Stomach smooth muscle (tissue), 2 donors: ENCODE data around the gene IGF2.

Experiments used
- H3K27ac ChIP-seq: one replicate; pipeline ENCODE4 v1.7.0; 2013; ENCODE audit warnings: mild to moderate bottlenecking, low read length, inconsistent platforms
- H3K27me3 ChIP-seq, 2 donors: one replicate each; pipeline ENCODE4 v1.7.0; 2013; ENCODE audit warnings: low read length in 2 of 2; ENCODE audit not compliant: insufficient read depth in 2 of 2, control insufficient read depth in 1 of 2
- H3K36me3 ChIP-seq, 2 donors: one replicate each; pipeline ENCODE4 v1.7.0; 2013; ENCODE audit warnings: low read length in 2 of 2; ENCODE audit not compliant: control insufficient read depth in 2 of 2, insufficient read depth in 2 of 2
- H3K4me1 ChIP-seq: one replicate; pipeline ENCODE4 v1.7.0; 2013; ENCODE audit warnings: low read length; ENCODE audit not compliant: control insufficient read depth, insufficient read depth
- H3K4me3 ChIP-seq, 2 donors: one replicate each; pipeline ENCODE4 v1.7.0; 2013; ENCODE audit warnings: low read length in 2 of 2
- H3K9ac ChIP-seq, 2 donors: one replicate each; pipeline ENCODE4 v1.7.0; 2013; ENCODE audit warnings: low read length in 2 of 2, mild to moderate bottlenecking in 1 of 2
- H3K9me3 ChIP-seq, 2 donors: one replicate each; pipeline ENCODE4 v1.7.0; 2013; ENCODE audit warnings: low read length in 2 of 2; ENCODE audit not compliant: control insufficient read depth in 2 of 2
- donor health status: healthy.
- donor health status: Pancreatic carcinoma.

The IGF2 gene

GRCh38 chr11:2151500-2152257, 12.5 kb upstream of the IGF2 start:
- Histone ChIP-seq H3K27ac (no peak overlapping the region), H3K36me3 (no peaks in the 10 kb centered on the region), H3K4me3 (peak overlapping the region; percentile 51 to 54), H3K4me1 (peaks cover 5% of the 10 kb centered on the region), H3K9me3 (no peaks in the 10 kb centered on the region), H3K27me3 (peaks cover 23 to 41% of the 10 kb centered on the region in 2 donors), H3K9ac (peak overlapping the region in 1 of 2 donors; percentile 52)

DNA sequence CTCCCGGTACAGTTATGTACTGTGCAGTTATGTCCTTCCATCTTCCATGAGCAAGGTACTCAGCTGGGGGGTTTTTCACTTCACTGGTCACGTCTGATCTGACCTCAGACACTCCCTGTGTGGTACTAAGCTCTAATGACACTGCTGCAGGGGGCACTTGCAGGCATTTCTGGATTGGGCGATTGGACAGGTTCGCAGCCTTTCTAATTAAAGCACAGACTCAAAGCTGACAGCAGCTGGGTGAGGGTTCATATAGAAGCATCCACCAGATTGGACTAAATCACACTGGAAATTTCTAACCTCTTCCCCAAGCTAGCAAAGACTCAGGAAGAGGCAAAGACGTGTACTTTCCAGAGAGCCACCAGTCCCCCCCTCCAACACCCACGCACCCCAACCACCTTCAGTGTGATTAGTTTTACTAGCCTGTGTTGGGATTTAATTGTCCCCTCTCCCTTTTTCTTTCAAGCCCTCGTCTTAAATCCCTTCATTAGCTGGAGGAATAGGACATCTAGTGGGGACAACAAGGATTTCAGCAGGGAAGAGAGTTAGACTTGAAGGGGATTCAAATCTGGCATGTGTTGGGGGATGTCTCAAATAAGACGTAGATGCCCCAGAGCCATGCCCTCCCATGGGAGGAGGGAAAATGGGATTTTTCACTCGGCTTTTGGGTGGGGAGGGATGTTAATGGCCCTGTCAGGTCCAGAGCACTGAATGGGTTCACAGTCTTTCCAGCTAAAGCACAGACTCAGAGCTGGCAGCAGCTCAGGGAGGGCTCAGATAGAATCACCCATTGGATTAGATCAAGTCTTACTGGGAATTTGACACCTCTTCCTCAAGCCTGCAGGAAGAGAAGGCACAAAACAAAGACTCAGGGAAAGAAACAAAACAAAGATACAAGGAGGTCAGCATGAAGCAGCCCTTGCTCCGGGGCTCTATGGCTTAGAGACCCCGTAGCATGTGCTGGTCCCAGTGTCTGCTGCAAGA, 11.0 kb upstream of the IGF2 start:
- Histone ChIP-seq H3K27ac (no peak overlapping the region), H3K9ac (no peak overlapping the region), H3K27me3 (peaks cover 35 to 51% of the 10 kb centered on the region in 2 donors), H3K36me3 (no peaks in the 10 kb centered on the region), H3K4me1 (peaks cover 5% of the 10 kb centered on the region), H3K9me3 (no peaks in the 10 kb centered on the region), H3K4me3 (no peak overlapping the region)

GRCh38 chr11:2149460-2149859, 10.3 kb upstream of the IGF2 start:
- no peak overlapping the region for H3K4me3 ChIP-seq
- peaks cover 39 to 58% of the 10 kb centered on the region in 2 donors for H3K27me3 ChIP-seq
- no peak overlapping the region for H3K27ac ChIP-seq
- no peaks in the 10 kb centered on the region for H3K9me3 ChIP-seq
- peaks cover 5% of the 10 kb centered on the region for H3K4me1 ChIP-seq
- no peaks in the 10 kb centered on the region for H3K36me3 ChIP-seq
- no peak overlapping the region for H3K9ac ChIP-seq

DNA sequence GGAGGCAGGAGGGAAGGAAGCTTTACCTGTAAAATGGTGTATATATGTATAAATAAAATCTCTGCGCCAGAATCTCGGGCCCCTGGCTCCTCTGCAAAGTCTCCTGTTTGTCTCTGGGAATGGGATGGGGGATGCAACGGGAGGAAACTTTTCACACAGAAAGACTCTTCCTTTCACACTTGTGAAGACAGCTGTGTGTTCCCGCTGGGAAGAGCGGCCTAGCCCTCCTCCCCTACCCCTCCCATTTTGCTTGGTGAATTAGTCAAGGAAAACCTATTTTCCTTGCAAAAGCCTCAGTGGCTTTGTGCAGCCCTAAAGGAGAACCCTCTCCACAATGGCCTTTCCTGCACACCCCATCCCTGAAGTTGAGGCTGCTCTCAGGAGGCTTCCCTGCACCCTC, 9.4 kb upstream of the IGF2 start:
- no peak overlapping the region for H3K9ac ChIP-seq
- H3K9me3 ChIP-seq = no peaks in the 10 kb centered on the region
- H3K4me1 ChIP-seq = peaks cover 5% of the 10 kb centered on the region
- peaks cover 39 to 67% of the 10 kb centered on the region in 2 donors for H3K27me3 ChIP-seq
- no peaks in the 10 kb centered on the region for H3K36me3 ChIP-seq
- no peak overlapping the region for H3K4me3 ChIP-seq
- H3K27ac ChIP-seq = no peak overlapping the region

- peaks cover 47 to 77% of the 10 kb centered on the region in 2 donors for H3K27me3 ChIP-seq
- no peak overlapping the region for H3K9ac ChIP-seq
- H3K4me1 ChIP-seq = peaks cover 5% of the 10 kb centered on the region
- H3K36me3 ChIP-seq = no peaks in the 10 kb centered on the region
- no peak overlapping the region for H3K4me3 ChIP-seq
- no peaks in the 10 kb centered on the region for H3K9me3 ChIP-seq
- H3K27ac ChIP-seq = no peak overlapping the region
Measured at GRCh38 chr11:2147391-2147790, 8.2 kb upstream of the IGF2 start.

GRCh38 chr11:2146051-2146450, 6.9 kb upstream of the IGF2 start:
- Histone ChIP-seq H3K9ac (no peak overlapping the region), H3K36me3 (no peaks in the 10 kb centered on the region), H3K27me3 (peaks cover 55 to 83% of the 10 kb centered on the region in 2 donors), H3K9me3 (no peaks in the 10 kb centered on the region), H3K4me1 (no peaks in the 10 kb centered on the region), H3K27ac (no peak overlapping the region), H3K4me3 (no peak overlapping the region)

DNA sequence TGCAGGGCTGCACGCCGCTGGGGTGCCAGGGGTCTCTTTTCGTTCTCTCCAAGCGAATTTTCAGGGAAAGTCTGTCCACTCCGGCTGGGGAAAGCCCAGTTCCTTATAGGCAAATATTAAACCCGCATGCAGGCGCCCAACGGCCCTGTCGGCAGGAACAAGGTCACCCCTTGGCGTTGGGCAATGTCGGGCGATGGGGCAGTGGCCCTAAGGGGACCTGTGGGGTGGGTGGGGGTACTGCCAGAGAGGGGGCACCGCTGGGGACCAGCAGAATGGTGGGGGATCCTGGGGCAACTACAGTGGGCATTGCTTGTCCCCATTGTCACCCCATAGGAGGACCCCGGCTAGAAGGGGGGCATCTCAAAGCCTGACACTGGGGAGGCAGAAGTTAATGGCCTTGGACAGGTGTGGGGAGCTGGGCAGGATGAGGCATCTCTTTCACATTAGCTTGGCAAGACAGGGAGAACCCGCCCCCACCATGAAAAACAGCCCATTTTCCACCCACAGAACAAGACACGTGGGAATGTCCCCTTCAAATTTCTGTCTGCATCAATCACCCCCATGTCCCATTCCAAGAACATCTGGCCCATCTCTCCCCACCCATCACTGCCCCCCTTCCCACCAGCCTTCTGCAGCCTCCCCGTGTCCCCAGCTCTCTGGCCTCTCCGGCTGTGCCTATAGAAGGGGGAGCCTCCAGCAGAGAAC, 5.5 kb upstream of the IGF2 start:
- no peak overlapping the region for H3K4me3 ChIP-seq
- peaks cover 59 to 86% of the 10 kb centered on the region in 2 donors for H3K27me3 ChIP-seq
- H3K9ac ChIP-seq = no peak overlapping the region
- no peak overlapping the region for H3K27ac ChIP-seq
- H3K4me1 ChIP-seq = peaks cover 11% of the 10 kb centered on the region
- no peaks in the 10 kb centered on the region for H3K9me3 ChIP-seq
- H3K36me3 ChIP-seq = no peaks in the 10 kb centered on the region

DNA sequence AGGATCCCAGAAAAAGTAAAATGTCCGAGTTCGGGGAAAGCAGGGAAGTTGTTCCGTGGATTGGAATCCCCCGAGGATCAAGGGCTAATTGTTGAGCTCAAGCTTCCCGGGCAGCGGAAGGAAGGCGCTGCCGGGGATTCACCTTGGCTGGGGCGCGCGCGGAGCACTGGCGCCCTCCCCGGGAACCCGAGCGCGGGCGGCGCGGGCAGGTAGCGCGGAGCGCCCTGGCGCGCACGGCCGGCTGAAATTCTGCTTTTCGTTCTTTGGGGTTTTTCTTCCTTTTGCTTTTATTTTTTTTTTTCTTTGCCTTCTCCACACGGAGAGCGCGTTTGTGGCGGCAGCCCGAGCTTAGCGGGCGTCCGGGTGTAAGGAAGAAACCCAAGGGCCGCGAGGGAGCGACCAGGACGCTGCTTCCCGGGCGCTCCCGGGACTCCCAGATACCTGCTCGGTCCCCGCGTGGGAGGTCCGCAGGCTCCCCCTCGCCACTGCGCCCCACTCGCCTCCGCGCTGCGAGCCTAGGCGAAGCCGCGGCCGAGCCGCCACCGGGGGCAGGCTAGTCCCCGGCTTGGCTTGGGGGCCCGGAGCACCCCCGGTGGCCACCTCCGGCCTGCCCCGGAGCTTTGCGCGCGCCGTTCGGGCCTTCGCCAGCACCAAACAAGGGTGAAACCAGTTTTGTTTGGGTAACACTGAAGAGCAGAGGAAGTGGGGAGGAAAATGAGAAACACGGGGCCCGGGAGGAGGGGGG, 4.8 kb upstream of the IGF2 start:
- Histone ChIP-seq H3K27me3 (peaks cover 53 to 83% of the 10 kb centered on the region in 2 donors), H3K4me3 (no peak overlapping the region), H3K4me1 (peaks cover 12% of the 10 kb centered on the region), H3K9me3 (no peaks in the 10 kb centered on the region), H3K9ac (no peak overlapping the region), H3K36me3 (no peaks in the 10 kb centered on the region), H3K27ac (no peak overlapping the region)

- Histone ChIP-seq H3K9ac (no peak overlapping the region), H3K27ac (no peak overlapping the region), H3K36me3 (no peaks in the 10 kb centered on the region), H3K4me3 (no peak overlapping the region), H3K9me3 (no peaks in the 10 kb centered on the region), H3K4me1 (peaks cover 12% of the 10 kb centered on the region), H3K27me3 (peaks cover 52 to 84% of the 10 kb centered on the region in 2 donors)
Measured at GRCh38 chr11:2143477-2143798, 4.2 kb upstream of the IGF2 start.

DNA sequence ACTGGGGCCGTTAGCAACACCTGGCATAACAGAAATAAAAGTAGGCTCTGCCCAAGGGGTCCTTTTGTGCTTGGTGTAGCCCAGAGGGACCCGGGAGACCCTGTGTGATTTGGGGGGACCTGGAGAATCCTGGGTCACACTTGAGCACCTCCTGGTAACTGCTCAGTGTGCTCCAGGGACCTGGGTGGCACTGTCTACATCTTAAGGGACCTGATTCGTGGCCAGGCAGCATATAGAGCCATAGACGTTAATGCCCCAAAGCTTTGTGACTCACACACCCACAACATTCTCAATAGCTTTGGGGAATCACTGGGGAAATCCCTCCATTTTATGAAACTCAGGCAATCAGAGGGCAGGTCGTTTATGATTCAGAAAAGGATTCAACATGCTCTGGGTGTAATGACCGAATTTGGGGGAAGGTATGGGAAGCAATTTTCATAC, 3.6 kb upstream of the IGF2 start:
- H3K27me3 ChIP-seq = peaks cover 50 to 85% of the 10 kb centered on the region in 2 donors

More for the DNA sequence above, 3.6 kb upstream of the IGF2 start:
- Histone ChIP-seq H3K27ac (no peak overlapping the region), H3K36me3 (no peaks in the 10 kb centered on the region), H3K4me3 (no peak overlapping the region), H3K4me1 (peaks cover 15% of the 10 kb centered on the region), H3K9me3 (no peaks in the 10 kb centered on the region), H3K9ac (no peak overlapping the region)
